GM21447 (cell line): Measurements from ENCODE around the gene UBXN2A.

ENCODE experiments used
- ATAC-seq: cut with Tn5 transposase; IDR thresholded peaks from one replicate; pipeline ENCODE4 v1.9.1; 2021; ENCODE audit not compliant: unreplicated experiment

UBXN2A gene

GRCh38 chr2:23939987-23940717 is at the start of gene UBXN2A:
Gene UBXN2A (plus strand): TSS chr2:23940463. CDS start chr2:23958315, 17,852 bp downstream.
- peak; percentile 65 for ATAC-seq

- ATAC-seq = no peak
Observed at GRCh38 chr2:23900133-23900532, 40.1 kb upstream of the UBXN2A start.

GRCh38 chr2:23900541-23901322 is 39.5 kb upstream of the UBXN2A start:
- ATAC-seq = no peak

GRCh38 chr2:23901966-23902846 is 38.1 kb upstream of the UBXN2A start:
- no peak for ATAC-seq

GRCh38 chr2:23903034-23903433 is 37.2 kb upstream of the UBXN2A start:
- no peak for ATAC-seq

GRCh38 chr2:23904215-23904614 is 36.0 kb upstream of the UBXN2A start:
- ATAC-seq = no peak

- no peak for ATAC-seq
Observed at GRCh38 chr2:23904692-23905091, 35.6 kb upstream of the UBXN2A start.

GRCh38 chr2:23905155-23905554 is 35.1 kb upstream of the UBXN2A start:
- ATAC-seq = no peak

GRCh38 chr2:23912054-23912453 is 28.2 kb upstream of the UBXN2A start:
- ATAC-seq = no peak

GRCh38 chr2:23915327-23915726 is 24.9 kb upstream of the UBXN2A start:
- no peak for ATAC-seq

- ATAC-seq = peak; percentile 73
Observed at GRCh38 chr2:23916727-23917405, 23.4 kb upstream of the UBXN2A start.

- ATAC-seq = no peak
Observed at GRCh38 chr2:23918837-23919489, 21.3 kb upstream of the UBXN2A start.

GRCh38 chr2:23924589-23925359 is 15.5 kb upstream of the UBXN2A start:
- no peak for ATAC-seq

GRCh38 chr2:23925702-23926289 is 14.5 kb upstream of the UBXN2A start:
- ATAC-seq = peak; percentile 72

GRCh38 chr2:23926290-23926749 is 13.9 kb upstream of the UBXN2A start:
- ATAC-seq = peak; percentile 28

- peak; percentile 56 for ATAC-seq
Observed at GRCh38 chr2:23926750-23927571, 13.3 kb upstream of the UBXN2A start, which contains the start of gene ATAD2B. Gene ATAD2B (minus strand): TSS chr2:23927123. CDS start chr2:23926770, 353 bp downstream.

GRCh38 chr2:23934259-23934658 is 6.0 kb upstream of the UBXN2A start:
- no peak for ATAC-seq
